ENCODE measurements around the gene CNGA1.

Gene CNGA1

DNA sequence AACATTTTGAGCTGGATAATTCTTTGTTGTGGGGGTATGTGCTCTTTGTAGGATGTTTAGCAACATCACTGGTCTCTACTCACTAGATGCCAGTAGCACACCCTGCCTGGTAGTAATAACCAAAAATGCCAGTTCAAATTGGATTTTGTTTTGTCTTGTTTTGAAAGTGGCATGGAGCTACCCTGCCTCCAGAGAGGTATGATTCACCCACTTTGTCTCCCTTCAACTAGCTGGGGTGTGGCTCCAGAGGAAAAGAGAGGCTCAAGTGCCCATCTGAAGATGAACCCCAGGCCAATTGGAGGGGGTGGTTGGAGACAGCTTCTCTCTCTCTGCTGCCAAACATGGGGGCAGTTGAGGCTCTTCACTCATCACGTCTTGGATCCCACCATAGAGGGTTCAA is 34.6 kb upstream of the CNGA1 start:
- Histone ChIP-seq H3K27ac (ENCODE audit: poor library complexity, severe bottlenecking) (no peak overlapping the region), H3K9me3 (ENCODE audit: severe bottlenecking) (no peaks in the 10 kb centered on the region), H3K36me3 (ENCODE audit: low read depth) (no peaks in the 10 kb centered on the region), H3K27me3 (ENCODE audit: insufficient read depth, poor library complexity, severe bottlenecking) (no peaks in the 10 kb centered on the region), H3K4me1 (ENCODE audit: insufficient read depth, poor library complexity, severe bottlenecking) (no peaks in the 10 kb centered on the region), H3K4me3 (ENCODE audit: severe bottlenecking) (no peak overlapping the region)
- DNase-seq (ENCODE audit: low spot score) (no peak), ATAC-seq (ENCODE audit: low read depth) (no peak)
- TF ChIP-seq, protein P1, sequence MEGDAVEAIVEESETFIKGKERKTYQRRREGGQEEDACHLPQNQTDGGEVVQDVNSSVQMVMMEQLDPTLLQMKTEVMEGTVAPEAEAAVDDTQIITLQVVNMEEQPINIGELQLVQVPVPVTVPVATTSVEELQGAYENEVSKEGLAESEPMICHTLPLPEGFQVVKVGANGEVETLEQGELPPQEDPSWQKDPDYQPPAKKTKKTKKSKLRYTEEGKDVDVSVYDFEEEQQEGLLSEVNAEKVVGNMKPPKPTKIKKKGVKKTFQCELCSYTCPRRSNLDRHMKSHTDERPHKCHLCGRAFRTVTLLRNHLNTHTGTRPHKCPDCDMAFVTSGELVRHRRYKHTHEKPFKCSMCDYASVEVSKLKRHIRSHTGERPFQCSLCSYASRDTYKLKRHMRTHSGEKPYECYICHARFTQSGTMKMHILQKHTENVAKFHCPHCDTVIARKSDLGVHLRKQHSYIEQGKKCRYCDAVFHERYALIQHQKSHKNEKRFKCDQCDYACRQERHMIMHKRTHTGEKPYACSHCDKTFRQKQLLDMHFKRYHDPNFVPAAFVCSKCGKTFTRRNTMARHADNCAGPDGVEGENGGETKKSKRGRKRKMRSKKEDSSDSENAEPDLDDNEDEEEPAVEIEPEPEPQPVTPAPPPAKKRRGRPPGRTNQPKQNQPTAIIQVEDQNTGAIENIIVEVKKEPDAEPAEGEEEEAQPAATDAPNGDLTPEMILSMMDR (IDR thresholded peaks at IDR 0.05; ENCODE audit: poor library complexity, severe bottlenecking), result no peak

GRCh38 chr4:48049483-48049882 is 33.0 kb upstream of the CNGA1 start:
- Histone ChIP-seq H3K4me1 (ENCODE audit: insufficient read depth, poor library complexity, severe bottlenecking) (no peaks in the 10 kb centered on the region), H3K36me3 (ENCODE audit: low read depth) (no peaks in the 10 kb centered on the region), H3K27ac (ENCODE audit: poor library complexity, severe bottlenecking) (no peak overlapping the region), H3K9me3 (ENCODE audit: severe bottlenecking) (no peaks in the 10 kb centered on the region), H3K27me3 (ENCODE audit: insufficient read depth, poor library complexity, severe bottlenecking) (no peaks in the 10 kb centered on the region), H3K4me3 (ENCODE audit: severe bottlenecking) (no peak overlapping the region)
- ATAC-seq (ENCODE audit: low read depth), result no peak
- no peak for DNase-seq (ENCODE audit: low spot score)
- TF ChIP-seq, protein P1 (IDR thresholded peaks at IDR 0.05; ENCODE audit: poor library complexity, severe bottlenecking), result no peak

GRCh38 chr4:48047896-48048295 is 31.4 kb upstream of the CNGA1 start:
- Histone ChIP-seq H3K36me3 (ENCODE audit: low read depth) (no peaks in the 10 kb centered on the region), H3K4me3 (ENCODE audit: severe bottlenecking) (no peak overlapping the region), H3K9me3 (ENCODE audit: severe bottlenecking) (no peaks in the 10 kb centered on the region), H3K27ac (ENCODE audit: poor library complexity, severe bottlenecking) (no peak overlapping the region), H3K4me1 (ENCODE audit: insufficient read depth, poor library complexity, severe bottlenecking) (no peaks in the 10 kb centered on the region), H3K27me3 (ENCODE audit: insufficient read depth, poor library complexity, severe bottlenecking) (no peaks in the 10 kb centered on the region)
- TF ChIP-seq, protein P1 (IDR thresholded peaks at IDR 0.05; ENCODE audit: poor library complexity, severe bottlenecking), result no peak
- DNase-seq (ENCODE audit: low spot score) (no peak), ATAC-seq (ENCODE audit: low read depth) (no peak; the same call in 2 of the 3 replicates)

DNA sequence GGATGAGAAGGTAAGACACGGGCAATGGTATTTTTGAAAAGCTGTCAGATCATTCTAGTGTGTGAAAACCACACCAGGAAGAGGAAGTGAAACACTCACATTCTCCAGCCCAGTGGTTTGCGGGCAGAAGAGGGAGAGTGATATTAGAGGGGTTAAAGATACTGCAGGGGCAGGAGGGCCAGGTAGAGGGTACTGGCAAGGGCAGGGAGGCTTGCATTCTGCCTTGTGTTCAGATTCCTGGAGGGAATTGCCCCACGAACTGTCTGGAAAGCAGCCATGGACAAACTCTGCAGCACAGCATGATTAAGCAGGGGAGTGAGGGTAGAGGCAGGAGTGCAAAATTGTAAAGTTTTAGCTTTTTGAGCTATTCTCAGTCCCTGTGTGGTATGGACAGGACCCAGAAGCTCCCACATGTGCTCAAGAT is 31.0 kb upstream of the CNGA1 start:
- TF ChIP-seq, protein P1 (IDR thresholded peaks at IDR 0.05; ENCODE audit: poor library complexity, severe bottlenecking), result no peak
- H3K4me3 ChIP-seq (ENCODE audit: severe bottlenecking), result no peak overlapping the region
- H3K36me3 ChIP-seq (ENCODE audit: low read depth), result no peaks in the 10 kb centered on the region
- no peaks in the 10 kb centered on the region for H3K9me3 ChIP-seq (ENCODE audit: severe bottlenecking)
- no peaks in the 10 kb centered on the region for H3K27me3 ChIP-seq (ENCODE audit: insufficient read depth, poor library complexity, severe bottlenecking)
- DNase-seq (ENCODE audit: low spot score), result no peak
- H3K4me1 ChIP-seq (ENCODE audit: insufficient read depth, poor library complexity, severe bottlenecking), result no peaks in the 10 kb centered on the region
- ATAC-seq (ENCODE audit: low read depth), result no peak
- no peak overlapping the region for H3K27ac ChIP-seq (ENCODE audit: poor library complexity, severe bottlenecking)

DNA sequence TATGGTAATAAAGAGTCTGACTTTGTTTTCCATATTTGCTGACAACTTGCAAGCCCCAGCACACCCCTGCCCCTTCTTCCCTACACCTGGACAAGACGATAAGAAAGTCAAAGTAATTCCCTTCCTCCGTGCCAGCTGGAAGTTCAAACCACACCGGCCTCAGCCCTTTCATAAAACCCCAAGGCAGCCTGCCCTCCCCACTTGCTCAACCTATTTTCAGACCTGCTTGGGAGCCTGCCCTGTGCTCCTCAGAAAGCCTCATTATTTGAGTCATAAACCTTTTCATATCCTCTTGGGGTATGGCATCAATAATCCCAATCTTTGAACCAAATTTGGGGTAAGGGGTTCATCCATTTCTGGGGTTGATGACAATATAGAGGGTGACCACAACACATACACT is 29.6 kb upstream of the CNGA1 start:
- Histone ChIP-seq H3K36me3 (ENCODE audit: low read depth) (no peaks in the 10 kb centered on the region), H3K9me3 (ENCODE audit: severe bottlenecking) (no peaks in the 10 kb centered on the region), H3K27me3 (ENCODE audit: insufficient read depth, poor library complexity, severe bottlenecking) (no peaks in the 10 kb centered on the region), H3K4me3 (ENCODE audit: severe bottlenecking) (no peak overlapping the region), H3K27ac (ENCODE audit: poor library complexity, severe bottlenecking) (no peak overlapping the region), H3K4me1 (ENCODE audit: insufficient read depth, poor library complexity, severe bottlenecking) (no peaks in the 10 kb centered on the region)
- no peak for ATAC-seq (ENCODE audit: low read depth)
- no peak for DNase-seq (ENCODE audit: low spot score)
- TF ChIP-seq, protein P1 (IDR thresholded peaks at IDR 0.05; ENCODE audit: poor library complexity, severe bottlenecking), result no peak
